ENCODE data around the gene CLIC1.

DNA sequence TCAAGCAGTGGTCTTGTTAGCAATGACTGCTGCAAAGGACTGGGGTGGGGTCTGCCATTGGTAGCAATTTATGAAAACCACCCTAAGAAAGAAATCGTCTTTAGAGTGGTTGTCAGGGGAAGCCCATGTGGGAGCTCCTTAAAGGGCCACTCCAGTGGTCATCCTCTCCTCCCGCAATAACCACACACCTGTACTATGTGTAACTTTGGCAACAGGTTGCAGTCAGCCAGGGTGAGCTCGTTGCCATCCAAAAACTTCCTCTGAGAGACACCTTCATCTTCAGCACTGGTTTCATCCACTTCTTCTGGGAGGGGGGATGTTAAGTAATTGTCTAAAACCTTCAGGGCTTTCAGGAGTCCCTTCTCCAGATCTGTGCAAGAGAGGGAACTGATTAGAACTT, 4.3 kb downstream of the CLIC1 start:
- TF ChIP-seq CTCF (IDR thresholded peaks at IDR 0.05): no peak
- TF ChIP-seq POLR2A (IDR thresholded peaks at IDR 0.05): no peak
